Kidney (tissue), 14 donors: ENCODE measurements around the gene RBM14. TPM values are rescaled to one million over a fixed set of nuclear protein-coding genes. Genes with fewer than 3 reads are reported as not detected.
"Not testable (repeated sequence)": the region's sequence is repeated elsewhere in the genome, so short reads cannot be mapped to it uniquely, and the experiment has no call there.

Experiments used
- DNase-seq, 5 donors: peaks; one replicate each; pipeline ENCODE4 v3.0.0-alpha.2; 2013 to 2020
- FAIRE-seq: peaks from 2 replicates; lab custom pipeline; 2012; peaks lifted over from hg19 to GRCh38; lab: Jason Lieb, UNC
- H3K27ac ChIP-seq, 2 donors: one replicate each; pipeline ENCODE4 v1.7.0; 2013; ENCODE audit warnings: low read depth in 2 of 2, low read length in 2 of 2, inconsistent platforms in 1 of 2
- H3K27me3 ChIP-seq: one replicate; pipeline ENCODE4 v1.7.1; 2013; ENCODE audit warnings: low read length, inconsistent platforms; ENCODE audit not compliant: control insufficient read depth, insufficient read depth
- H3K36me3 ChIP-seq, 3 donors: one replicate each; pipeline versions ENCODE4 v1.7.0 to v1.7.1; 2013; ENCODE audit warnings: low read length in 3 of 3, control low read depth in 1 of 3, inconsistent platforms in 1 of 3; ENCODE audit not compliant: insufficient read depth in 3 of 3, control insufficient read depth in 2 of 3
- H3K4me1 ChIP-seq, 3 donors: one replicate each; pipeline versions ENCODE4 v1.7.0 to v1.7.1; 2013; ENCODE audit warnings: low read length in 3 of 3, inconsistent platforms in 1 of 3, low read depth in 1 of 3; ENCODE audit not compliant: control insufficient read depth in 2 of 3, insufficient read depth in 2 of 3
- H3K4me3 ChIP-seq, 3 donors: one replicate each; pipeline versions ENCODE4 v1.7.0 to v1.8.1; 2013; ENCODE audit warnings: low read length in 3 of 3, control low read depth in 1 of 3, inconsistent platforms in 1 of 3
- H3K9ac ChIP-seq, 3 donors: one replicate each; pipeline versions ENCODE4 v1.7.0 to v1.7.1; 2013; ENCODE audit warnings: low read length in 3 of 3, control low read depth in 1 of 3, inconsistent platforms in 1 of 3
- H3K9me3 ChIP-seq, 3 donors: one replicate each; pipeline versions ENCODE4 v1.7.0 to v1.7.1; 2013; ENCODE audit warnings: low read length in 3 of 3, control low read depth in 1 of 3, inconsistent platforms in 1 of 3; ENCODE audit not compliant: control insufficient read depth in 2 of 3, insufficient read depth in 1 of 3
- CTCF ChIP-seq: IDR thresholded peaks from 3 replicates; pipeline ENCODE4 v1.5.1; 2012; ENCODE audit warnings: mild to moderate bottlenecking, moderate library complexity, borderline replicate concordance; ENCODE audit not compliant: insufficient read depth; ENCODE audit errors: extremely low read depth
- intact Hi-C: fragments of 100-400 bp; cut with DNase I; formaldehyde crosslinking; loops from one replicate; pipeline ENCODE4 v1.11.1; 2022
- polyA plus RNA-seq: library from polyadenylated mRNA; stranded (reverse); fragments of 350-450 nt; fragmentation: Illumina TruSeq; extraction: RNeasy Lipid Tissue Mini Kit (QIAGEN cat#74804); gene quantifications from one replicate; pipeline ENCODE4 v1.2.3, GENCODE V29; 2014; ENCODE audit warnings: low read depth, low replicate concordance; ENCODE audit not compliant: insufficient read depth
- total RNA-seq: library from RNA; stranded (reverse); fragmentation: NEBNext Ultra II Directional; extraction: Animal tissue kit (Norgen Biotek cat#: 25700); gene quantifications from one replicate; pipeline ENCODE4 v1.2.1, GENCODE V29; 2021
- donor health status: control.
- donor health status: control.
- donor health status: control.
- donor health status: control.
- donor health status: control.
- donor health status: DM: yes; HTN: yes; CAD: no.
- donor health status: Normal renal cell carcinoma (clear cell type).

Gene RBM14
- total and polyA plus RNA-seq, 2 donors from 2014 or later = 35.9 to 80.6 TPM

GRCh38 chr11:66600631-66601233 lies 15.7 kb upstream of the RBM14 start:
- FAIRE-seq (no peak), DNase-seq (peak in 1 of 5 donors; percentile 11)
- Histone ChIP-seq H3K9ac (no peak overlapping the region), H3K4me3 (no peak overlapping the region), H3K27ac (no peak overlapping the region), H3K9me3 (no peaks in the 10 kb centered on the region), H3K36me3 (peaks cover 0 to 26% (median 11%) of the 10 kb centered on the region in 3 donors), H3K27me3 (no peaks in the 10 kb centered on the region), H3K4me1 (peaks cover 0 to 5% (median 4%) of the 10 kb centered on the region in 3 donors)
- no peak for TF ChIP-seq CTCF
- intact Hi-C loops = no loop called here

- DNase-seq = peak in 1 of 5 donors; percentile 46
- no peak for TF ChIP-seq CTCF
- Histone ChIP-seq H3K27ac (no peak overlapping the region), H3K36me3 (peaks cover 0 to 26% (median 11%) of the 10 kb centered on the region in 3 donors), H3K9ac (no peak overlapping the region), H3K9me3 (no peaks in the 10 kb centered on the region), H3K4me3 (no peak overlapping the region), H3K4me1 (peaks cover 0 to 4% (median 2%) of the 10 kb centered on the region in 3 donors), H3K27me3 (no peaks in the 10 kb centered on the region)
- no peak for FAIRE-seq
- intact Hi-C loops = no loop called here
Observed at GRCh38 chr11:66603072-66603471, 13.4 kb upstream of the RBM14 start.

GRCh38 chr11:66604155-66604554 lies 12.3 kb upstream of the RBM14 start:
- Histone ChIP-seq H3K4me3 (no peak overlapping the region), H3K9me3 (no peaks in the 10 kb centered on the region), H3K4me1 (peaks cover 0 to 4% (median 2%) of the 10 kb centered on the region in 3 donors), H3K9ac (no peak overlapping the region), H3K27me3 (no peaks in the 10 kb centered on the region), H3K36me3 (peaks cover 0 to 26% (median 10%) of the 10 kb centered on the region in 3 donors), H3K27ac (no peak overlapping the region)
- no peak for TF ChIP-seq CTCF
- intact Hi-C loops = no loop called here
- peak in 1 of 5 donors; percentile 4 for DNase-seq
- FAIRE-seq = no peak

GRCh38 chr11:66606608-66607007 lies 9.8 kb upstream of the RBM14 start:
- H3K4me3 ChIP-seq, H3K9ac ChIP-seq, intact Hi-C loops, FAIRE-seq, H3K9me3 ChIP-seq, DNase-seq, H3K4me1 ChIP-seq, H3K27me3 ChIP-seq: not testable (repeated sequence)
- Histone ChIP-seq H3K27ac (peak overlapping the region in 1 of 2 donors; percentile 19), H3K36me3 (peaks cover 0 to 12% (median 2%) of the 10 kb centered on the region in 3 donors)
